ENCODE data around the gene MYO18B.

The MYO18B gene

DNA sequence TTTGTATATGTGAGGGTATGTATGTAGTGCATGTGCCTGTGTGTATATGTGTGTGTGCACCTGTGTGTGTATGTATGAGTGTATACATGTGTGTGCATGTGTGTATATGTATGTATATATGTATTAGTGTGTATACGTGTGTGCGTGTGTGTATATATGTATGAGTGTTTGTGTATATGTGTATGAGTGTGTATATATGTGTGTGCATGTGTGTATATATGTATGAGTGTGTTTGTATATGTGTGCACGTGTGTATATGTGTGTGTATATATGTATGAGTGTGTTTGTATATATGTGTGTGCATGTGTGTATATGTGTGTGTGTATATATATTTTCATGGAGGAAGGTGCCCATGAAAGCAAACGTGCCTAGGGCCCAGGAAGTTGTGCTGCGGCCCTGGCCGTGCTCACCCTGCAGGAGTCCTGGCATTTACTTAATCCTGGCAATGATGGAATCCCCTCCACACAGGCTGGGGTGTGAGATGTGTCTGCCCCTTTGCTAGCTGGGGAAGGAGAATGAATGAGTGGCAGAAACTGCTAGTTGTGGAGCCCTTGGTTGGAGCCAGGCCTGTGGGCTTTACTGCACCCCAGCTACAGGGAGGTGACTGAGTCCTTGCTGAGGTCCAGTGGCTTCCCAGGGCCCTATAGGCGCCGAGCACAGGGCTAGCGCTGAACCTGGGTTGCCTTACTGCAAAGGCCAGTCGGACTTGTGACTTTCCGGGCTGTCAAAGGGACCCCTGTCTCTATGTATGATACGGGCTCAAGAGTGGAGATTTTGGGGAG, 97.2 kb downstream of the MYO18B start:
- DNase-seq (ENCODE audit: low read depth, low spot score): no peak
- in situ Hi-C loops (cut with HindIII; ENCODE audit: low sequenced_read_pairs): no loop called here
- TF ChIP-seq, protein P1, sequence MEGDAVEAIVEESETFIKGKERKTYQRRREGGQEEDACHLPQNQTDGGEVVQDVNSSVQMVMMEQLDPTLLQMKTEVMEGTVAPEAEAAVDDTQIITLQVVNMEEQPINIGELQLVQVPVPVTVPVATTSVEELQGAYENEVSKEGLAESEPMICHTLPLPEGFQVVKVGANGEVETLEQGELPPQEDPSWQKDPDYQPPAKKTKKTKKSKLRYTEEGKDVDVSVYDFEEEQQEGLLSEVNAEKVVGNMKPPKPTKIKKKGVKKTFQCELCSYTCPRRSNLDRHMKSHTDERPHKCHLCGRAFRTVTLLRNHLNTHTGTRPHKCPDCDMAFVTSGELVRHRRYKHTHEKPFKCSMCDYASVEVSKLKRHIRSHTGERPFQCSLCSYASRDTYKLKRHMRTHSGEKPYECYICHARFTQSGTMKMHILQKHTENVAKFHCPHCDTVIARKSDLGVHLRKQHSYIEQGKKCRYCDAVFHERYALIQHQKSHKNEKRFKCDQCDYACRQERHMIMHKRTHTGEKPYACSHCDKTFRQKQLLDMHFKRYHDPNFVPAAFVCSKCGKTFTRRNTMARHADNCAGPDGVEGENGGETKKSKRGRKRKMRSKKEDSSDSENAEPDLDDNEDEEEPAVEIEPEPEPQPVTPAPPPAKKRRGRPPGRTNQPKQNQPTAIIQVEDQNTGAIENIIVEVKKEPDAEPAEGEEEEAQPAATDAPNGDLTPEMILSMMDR (IDR thresholded peaks at IDR 0.05; ENCODE audit: low read depth, low read length): no peak
- H3K4me3 ChIP-seq (ENCODE audit: low read depth, low read length): no peak overlapping the region

DNA sequence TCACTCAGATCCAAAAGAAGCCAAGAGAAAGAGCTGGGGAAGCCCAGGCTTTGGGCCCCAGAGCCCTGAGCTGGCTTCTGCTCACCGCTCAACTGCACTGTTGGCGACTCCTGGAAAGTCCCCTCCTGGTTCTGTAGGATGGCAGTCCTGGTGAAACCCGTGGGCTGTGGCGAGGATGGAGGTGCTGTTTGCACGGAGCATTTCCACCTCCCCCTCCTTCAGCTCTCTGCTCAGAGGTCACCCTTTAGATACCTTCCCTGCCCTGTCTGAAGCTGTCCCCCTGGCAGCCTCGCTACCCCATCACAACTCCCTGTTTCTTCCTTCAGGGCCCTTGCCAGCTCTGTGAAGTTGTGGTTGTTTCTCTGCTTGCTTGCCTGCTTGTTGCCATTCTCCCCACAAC, 97.8 kb downstream of the MYO18B start:
- H3K4me3 ChIP-seq (ENCODE audit: low read depth, low read length): no peak overlapping the region
- DNase-seq (ENCODE audit: low read depth, low spot score): no peak
- TF ChIP-seq, protein P1 (IDR thresholded peaks at IDR 0.05; ENCODE audit: low read depth, low read length): no peak
- in situ Hi-C loops (cut with HindIII; ENCODE audit: low sequenced_read_pairs): no loop called here

DNA sequence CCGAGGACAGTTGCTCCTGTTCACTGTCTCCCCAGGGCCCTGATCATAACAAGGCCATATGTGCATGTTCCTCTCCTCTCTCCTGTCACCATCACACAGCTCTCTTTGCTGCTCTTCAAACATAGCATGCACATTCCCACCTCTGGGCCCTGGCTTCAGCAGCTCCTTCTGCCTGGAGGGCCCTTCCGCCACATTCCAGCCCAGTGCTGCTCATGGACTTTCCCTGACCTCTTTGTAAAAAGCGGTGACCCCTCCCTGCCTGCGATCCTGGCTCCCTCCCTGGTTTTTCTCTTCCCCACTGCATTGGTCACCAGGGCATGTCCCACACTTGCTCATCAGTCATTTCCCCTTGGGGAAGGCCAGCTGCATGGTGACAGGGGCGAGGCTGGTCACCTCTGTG, 98.2 kb downstream of the MYO18B start:
- H3K4me3 ChIP-seq (ENCODE audit: low read depth, low read length): no peak overlapping the region
- TF ChIP-seq, protein P1 (IDR thresholded peaks at IDR 0.05; ENCODE audit: low read depth, low read length): no peak
- no peak for DNase-seq (ENCODE audit: low read depth, low spot score)
- in situ Hi-C loops (cut with HindIII; ENCODE audit: low sequenced_read_pairs): no loop called here

DNA sequence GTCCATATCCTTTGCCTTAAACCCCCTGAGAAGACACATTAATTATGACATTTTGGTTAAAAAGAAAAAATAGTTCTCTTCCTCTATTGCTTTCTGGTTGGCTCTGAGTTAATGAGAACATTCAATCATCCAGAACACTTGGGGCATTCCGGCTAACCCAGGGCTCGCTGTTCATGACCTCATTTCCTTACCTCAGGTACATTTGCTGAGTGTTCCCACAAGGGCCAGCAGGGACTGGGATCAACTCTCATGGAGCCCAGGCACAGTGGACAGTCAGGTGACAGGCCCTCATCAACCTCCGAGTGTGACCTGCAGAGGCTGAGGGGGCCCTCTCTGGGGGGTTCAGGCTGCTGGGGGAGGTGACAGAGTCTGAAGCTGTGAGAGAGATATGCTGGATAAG, 98.9 kb downstream of the MYO18B start:
- TF ChIP-seq, protein P1 (IDR thresholded peaks at IDR 0.05; ENCODE audit: low read depth, low read length): no peak
- DNase-seq (ENCODE audit: low read depth, low spot score): no peak
- in situ Hi-C loops (cut with HindIII; ENCODE audit: low sequenced_read_pairs): no loop called here
- H3K4me3 ChIP-seq (ENCODE audit: low read depth, low read length): no peak overlapping the region

DNA sequence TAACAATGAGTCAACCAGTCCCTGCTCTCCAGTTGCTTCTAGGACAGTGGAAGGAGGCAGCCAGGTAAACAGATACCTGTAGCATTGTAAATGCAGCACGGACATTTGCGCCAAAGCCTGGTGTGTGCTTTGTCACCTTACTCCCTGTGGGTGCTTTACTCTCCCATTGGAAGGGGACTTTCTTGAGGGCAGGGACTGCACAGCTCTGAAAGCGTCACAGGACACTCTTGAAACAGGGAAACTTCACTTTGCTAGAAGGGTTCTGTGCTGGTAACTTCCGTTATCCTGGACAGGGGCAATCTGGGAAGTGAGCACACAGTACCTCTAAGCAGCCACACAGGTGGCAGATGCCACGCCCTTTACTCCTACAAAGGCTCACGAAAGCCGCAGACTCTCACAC, 99.8 kb downstream of the MYO18B start:
- no peak overlapping the region for H3K4me3 ChIP-seq (ENCODE audit: low read depth, low read length)
- DNase-seq (ENCODE audit: low read depth, low spot score): no peak
- in situ Hi-C loops (cut with HindIII; ENCODE audit: low sequenced_read_pairs): no loop called here
- TF ChIP-seq, protein P1 (IDR thresholded peaks at IDR 0.05; ENCODE audit: low read depth, low read length): no peak

DNA sequence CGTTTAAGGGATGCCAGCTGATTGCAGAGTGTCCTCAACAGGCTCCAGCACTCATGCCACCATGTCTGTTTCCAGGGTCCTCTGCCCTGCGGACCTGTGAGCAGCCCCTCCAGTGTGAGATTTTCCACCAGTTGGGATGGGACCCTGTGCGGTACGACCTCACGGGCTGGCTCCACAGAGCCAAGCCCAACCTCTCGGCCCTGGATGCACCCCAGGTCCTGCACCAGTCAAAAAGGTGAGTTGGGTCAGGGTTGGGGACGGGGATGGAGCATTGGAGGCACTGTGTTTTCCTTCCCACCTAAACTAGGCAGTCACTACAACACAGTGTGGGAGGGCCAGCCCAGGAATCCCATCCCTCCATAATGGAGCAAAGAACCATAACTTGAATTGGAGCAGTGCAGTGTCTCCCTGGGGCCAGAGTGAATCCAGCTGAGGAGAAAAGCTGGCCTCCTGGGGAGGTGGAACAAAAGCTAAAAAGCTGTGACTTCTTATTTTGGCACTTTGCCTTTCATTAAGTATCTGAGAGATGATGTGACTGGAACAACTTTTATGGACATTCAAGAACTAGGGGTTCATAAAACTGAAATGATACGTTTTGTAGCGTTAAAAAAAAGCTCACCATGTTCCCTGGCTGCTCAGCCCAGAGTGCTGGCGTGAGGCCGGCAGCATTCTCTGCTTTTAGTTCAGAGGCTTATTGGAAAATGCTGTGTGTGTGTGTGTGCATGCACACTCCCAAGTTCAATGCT, 101.8 kb downstream of the MYO18B start:
- no peak for DNase-seq (ENCODE audit: low read depth, low spot score)
- TF ChIP-seq, protein P1 (IDR thresholded peaks at IDR 0.05; ENCODE audit: low read depth, low read length): no peak
- no peak overlapping the region for H3K4me3 ChIP-seq (ENCODE audit: low read depth, low read length)
- in situ Hi-C loops (cut with HindIII; ENCODE audit: low sequenced_read_pairs): no loop called here

Measured in astrocyte of the spinal cord (primary cell).